NCI-H524 treated with DMSO at 0.1 percent for 48 hours (cell line): ENCODE measurements around the gene BACH2.

ENCODE experiments used
- DNase-seq: peaks from one replicate; lab custom pipeline; 2025; lab: John Stamatoyannopoulos, UW

BACH2 gene

GRCh38 chr6:89965441-89966227 lies 331.0 kb downstream of the BACH2 start:
- DNase-seq = no peak

- no peak for DNase-seq
Measured at GRCh38 chr6:89963391-89963790, 333.3 kb downstream of the BACH2 start.

GRCh38 chr6:89961481-89961880 lies 335.2 kb downstream of the BACH2 start:
- no peak for DNase-seq

GRCh38 chr6:89959883-89960282 lies 336.8 kb downstream of the BACH2 start:
- DNase-seq = no peak

- DNase-seq = no peak
Measured at GRCh38 chr6:89956182-89956581, 340.5 kb downstream of the BACH2 start.

- DNase-seq = no peak
Measured at GRCh38 chr6:89955364-89955763, 341.3 kb downstream of the BACH2 start.

GRCh38 chr6:89954721-89955148 lies 341.9 kb downstream of the BACH2 start:
- DNase-seq = no peak

GRCh38 chr6:89952686-89953085 lies 344.0 kb downstream of the BACH2 start:
- no peak for DNase-seq

GRCh38 chr6:89952105-89952671 lies 344.5 kb downstream of the BACH2 start:
- DNase-seq = no peak

- no peak for DNase-seq
Measured at GRCh38 chr6:89951574-89952104, 345.0 kb downstream of the BACH2 start.

- DNase-seq = no peak
Measured at GRCh38 chr6:89950879-89951391, 345.7 kb downstream of the BACH2 start.

GRCh38 chr6:89950446-89950845 lies 346.2 kb downstream of the BACH2 start:
- DNase-seq = no peak

- no peak for DNase-seq
Measured at GRCh38 chr6:89948876-89949275, 347.8 kb downstream of the BACH2 start.

- DNase-seq = no peak
Measured at GRCh38 chr6:89944826-89945407, 351.7 kb downstream of the BACH2 start.

GRCh38 chr6:89944181-89944755 lies 352.4 kb downstream of the BACH2 start:
- DNase-seq = no peak

GRCh38 chr6:89942601-89943000 lies 354.0 kb downstream of the BACH2 start:
- no peak for DNase-seq

- no peak for DNase-seq
Measured at GRCh38 chr6:89941763-89942497, 354.7 kb downstream of the BACH2 start.

- no peak for DNase-seq
Measured at GRCh38 chr6:89941031-89941762, 355.4 kb downstream of the BACH2 start.

- peak; percentile 41 for DNase-seq
Measured at GRCh38 chr6:89940225-89941027, 356.2 kb downstream of the BACH2 start.

GRCh38 chr6:89939144-89939543 lies 357.5 kb downstream of the BACH2 start:
- DNase-seq = no peak
